Calu3 (cell line): ENCODE results near the gene COL21A1. TPM values are rescaled to one million over a fixed set of nuclear protein-coding genes. Genes with fewer than 3 reads are reported as not detected.

Experiments used
- BruUV-seq: library from RNA; stranded (reverse); fragments of 400-500 nt; replicated peaks from 2 replicates; lab custom pipeline; 2021; lab: Mats Ljungman, UMichigan
- CTCF ChIA-PET: fragments of 300-600 bp; sonication (Branson Sonifier 250); formaldehyde crosslinking; loops from one replicate; lab custom pipeline; 2022; ENCODE audit warnings: antibody characterized with exemption; lab: Charles Lee
- DNase-seq: peaks from one replicate; pipeline ENCODE4 v3.0.0; 2022
- H3K27ac Mint-ChIP-seq: one replicate; pipeline ENCODE4 v1.8.0; 2022; ENCODE audit warnings: mixed read lengths; ENCODE audit not compliant: unreplicated experiment
- H3K27me3 Mint-ChIP-seq: one replicate; pipeline ENCODE4 v1.8.0; 2022; ENCODE audit warnings: mixed read lengths; ENCODE audit not compliant: unreplicated experiment
- H3K36me3 Mint-ChIP-seq: one replicate; pipeline ENCODE4 v1.8.0; 2022; ENCODE audit warnings: mild to moderate bottlenecking, moderate library complexity, mixed read lengths; ENCODE audit not compliant: insufficient read depth, unreplicated experiment
- H3K4me1 Mint-ChIP-seq: one replicate; pipeline ENCODE4 v1.8.0; 2022; ENCODE audit warnings: mild to moderate bottlenecking, low read depth, mixed read lengths; ENCODE audit not compliant: unreplicated experiment
- H3K4me3 Mint-ChIP-seq: one replicate; pipeline ENCODE4 v1.8.0; 2022; ENCODE audit warnings: mild to moderate bottlenecking, low read depth, moderate library complexity, mixed read lengths; ENCODE audit not compliant: unreplicated experiment
- H3K9me3 Mint-ChIP-seq: one replicate; pipeline ENCODE4 v1.8.0; 2022; ENCODE audit warnings: low read depth, mixed read lengths; ENCODE audit not compliant: unreplicated experiment
- CTCF ChIP-seq: fragments of 200-600 bp; IDR thresholded peaks from one replicate; pipeline ENCODE4 v1.8.0; 2022; ENCODE audit warnings: antibody characterized with exemption; ENCODE audit not compliant: unreplicated experiment
- intact Hi-C: fragments of 100-400 bp; cut with micrococcal nuclease; formaldehyde crosslinking; loops from one replicate; pipeline ENCODE4 v1.10.0; 2022; ENCODE audit not compliant: unreplicated experiment
- total RNA-seq: library from RNA; stranded (reverse); gene quantifications from 2 replicates; pipeline ENCODE4 v1.2.3, GENCODE V29; 2022

COL21A1 gene
- total RNA-seq, 1 experiment from 2014 or later, result 1.8 TPM

DNA sequence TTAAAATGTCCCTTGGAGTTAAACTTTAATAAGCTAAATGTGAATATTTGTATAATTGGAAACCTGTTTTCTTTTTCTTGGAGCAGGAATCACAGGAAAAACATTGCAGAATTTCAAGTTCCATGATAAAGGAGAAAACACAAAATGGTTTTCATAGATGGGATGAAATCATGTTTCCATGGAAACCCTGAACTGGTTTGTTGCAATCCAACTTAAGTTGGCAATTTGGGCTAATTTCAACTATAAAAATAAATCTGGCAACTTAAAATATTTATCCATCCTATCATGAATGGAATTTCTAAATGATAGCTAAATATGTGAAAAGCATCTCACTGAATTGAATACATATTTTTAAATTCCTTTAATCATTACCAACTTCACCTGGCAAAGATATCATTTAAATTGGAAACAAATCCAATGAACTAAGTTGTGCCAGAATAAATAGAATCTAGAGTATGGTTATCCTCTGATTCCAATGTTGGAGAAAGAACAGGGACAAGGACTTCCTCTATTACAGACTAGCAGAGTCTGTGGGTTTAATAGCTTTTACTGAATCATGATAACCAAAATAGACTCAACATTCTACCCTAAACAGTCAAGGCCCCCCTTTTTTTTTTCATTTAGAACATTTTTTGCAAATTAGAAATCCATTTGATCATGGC, 33.2 kb downstream of the COL21A1 start:
- H3K4me1 Mint-ChIP-seq, result no peaks in the 10 kb centered on the region
- CTCF ChIA-PET, result no interaction called here
- BruUV-seq, result no TSS peak
- H3K4me3 Mint-ChIP-seq, result no peak overlapping the region
- DNase-seq, result no peak
- TF ChIP-seq CTCF, result no peak
- no peaks in the 10 kb centered on the region for H3K27me3 Mint-ChIP-seq
- no peaks in the 10 kb centered on the region for H3K36me3 Mint-ChIP-seq
- H3K9me3 Mint-ChIP-seq, result no peaks in the 10 kb centered on the region
- no peak overlapping the region for H3K27ac Mint-ChIP-seq
- intact Hi-C loops, result no loop called here

GRCh38 chr6:56211724-56212123, 35.7 kb downstream of the COL21A1 start:
- Mint-ChIP-seq H3K4me1 (no peaks in the 10 kb centered on the region), H3K27me3 (no peaks in the 10 kb centered on the region)

GRCh38 chr6:56204134-56204533, 43.2 kb downstream of the COL21A1 start:
- BruUV-seq, result no TSS peak
- DNase-seq, result no peak
- CTCF ChIA-PET, result no interaction called here
- H3K27ac Mint-ChIP-seq, result no peak overlapping the region
- no peaks in the 10 kb centered on the region for H3K4me1 Mint-ChIP-seq
- no peaks in the 10 kb centered on the region for H3K36me3 Mint-ChIP-seq
- H3K9me3 Mint-ChIP-seq, result peaks cover 11% of the 10 kb centered on the region
- TF ChIP-seq CTCF, result no peak
- H3K4me3 Mint-ChIP-seq, result no peak overlapping the region
- no peaks in the 10 kb centered on the region for H3K27me3 Mint-ChIP-seq
- intact Hi-C loops, result no loop called here

More at GRCh38 chr6:56211724-56212123, 35.7 kb downstream of the COL21A1 start:
- no peak for DNase-seq
- Mint-ChIP-seq H3K4me3 (no peak overlapping the region), H3K36me3 (no peaks in the 10 kb centered on the region), H3K9me3 (peaks cover 3% of the 10 kb centered on the region), H3K27ac (no peak overlapping the region)
- intact Hi-C loops, result no loop called here
- CTCF ChIA-PET, result no interaction called here
- BruUV-seq, result no TSS peak
- TF ChIP-seq CTCF, result no peak

- Mint-ChIP-seq H3K9me3 (peaks cover 21% of the 10 kb centered on the region), H3K36me3 (no peaks in the 10 kb centered on the region), H3K27ac (no peak overlapping the region), H3K4me3 (no peak overlapping the region), H3K27me3 (no peaks in the 10 kb centered on the region), H3K4me1 (no peaks in the 10 kb centered on the region)
- no peak for DNase-seq
- no peak for TF ChIP-seq CTCF
- CTCF ChIA-PET, result no interaction called here
- intact Hi-C loops, result no loop called here
- BruUV-seq, result no TSS peak
Measured at GRCh38 chr6:56199956-56200355, 47.4 kb downstream of the COL21A1 start.
